B cell (primary cell): ENCODE data around the gene CYFIP1.

Source experiments
- CTCF ChIP-seq: fragments of 200-600 bp; IDR thresholded peaks from one replicate; pipeline ENCODE4 v1.8.0; 2022; ENCODE audit warnings: antibody characterized with exemption, mild to moderate bottlenecking
- EZH2 ChIP-seq: IDR thresholded peaks from 2 replicates; pipeline ENCODE4 v1.6.1; 2012; ENCODE audit warnings: borderline replicate concordance, low read depth, mild to moderate bottlenecking, moderate library complexity, low read length; ENCODE audit not compliant: insufficient read depth, poor library complexity, severe bottlenecking

- TF ChIP-seq CTCF (no peak), EZH2 (no peak)
Measured at GRCh38 chr15:22866079-22866478, 114.1 kb downstream of the CYFIP1 start.
